ENCODE measurements around the gene PDGFRA. TPM values are rescaled to one million over a fixed set of nuclear protein-coding genes. Genes with fewer than 3 reads are reported as not detected.

The PDGFRA gene
- total RNA-seq, 4 donors from 2014 or later, result 27.5 to 283 (median 60.2) TPM

Other genes with a start within 250 kb of the PDGFRA start
- 10 to 100 TPM; 34.7 to 59.4 (median 47.6) TPM for gene CHIC2, start 164.7 kb upstream of the PDGFRA start, total RNA-seq
- gene GSX2, start 129.1 kb upstream of the PDGFRA start, total RNA-seq, result not detected

All from Peyer's patch (tissue), 4 donors.